Immature natural killer cell (primary cell): ENCODE measurements around the gene UQCRC2. TPM values are rescaled to one million over a fixed set of nuclear protein-coding genes. Genes with fewer than 3 reads are reported as not detected.
"Not testable (repeated sequence)": the region's sequence is repeated elsewhere in the genome, so short reads cannot be mapped to it uniquely, and the experiment has no call there.

Experiments
- DNase-seq, 3 donors: peaks; one replicate each; pipeline ENCODE4 v3.0.0; 2022; ENCODE audit warnings: mixed read lengths in 1 of 3
- H3K27ac Mint-ChIP-seq, 6 donors: one replicate each; pipeline ENCODE4 v1.8.0; 2020; ENCODE audit warnings: mixed read lengths in 6 of 6, mild to moderate bottlenecking in 5 of 6, inconsistent platforms in 4 of 6, moderate library complexity in 3 of 6
- H3K27me3 Mint-ChIP-seq, 3 donors: one replicate each; pipeline ENCODE4 v1.8.0; 2020 to 2021; ENCODE audit warnings: low read depth in 3 of 3, mild to moderate bottlenecking in 3 of 3, mixed read lengths in 3 of 3, moderate library complexity in 3 of 3, inconsistent platforms in 1 of 3
- H3K36me3 Mint-ChIP-seq, 3 donors: one replicate each; pipeline ENCODE4 v1.8.0; 2020; ENCODE audit warnings: mixed read lengths in 3 of 3, inconsistent platforms in 2 of 3, mild to moderate bottlenecking in 2 of 3
- H3K4me1 Mint-ChIP-seq, 2 donors: one replicate each; pipeline ENCODE4 v1.8.0; 2020; ENCODE audit warnings: inconsistent platforms in 2 of 2, mild to moderate bottlenecking in 2 of 2, mixed read lengths in 2 of 2, moderate library complexity in 1 of 2
- H3K4me3 Mint-ChIP-seq, 5 donors: one replicate each; pipeline ENCODE4 v1.8.0; 2020; ENCODE audit warnings: mild to moderate bottlenecking in 5 of 5, mixed read lengths in 5 of 5, inconsistent platforms in 3 of 5, moderate library complexity in 3 of 5
- H3K9me3 Mint-ChIP-seq, 6 donors: one replicate each; pipeline ENCODE4 v1.8.0; 2020; ENCODE audit warnings: mild to moderate bottlenecking in 6 of 6, mixed read lengths in 6 of 6, inconsistent platforms in 4 of 6, moderate library complexity in 3 of 6
- polyA plus RNA-seq, 3 donors: library from polyadenylated mRNA; unstranded; fragments of 300-500 nt; fragmentation: Illumina TruSeq; gene quantifications; one replicate each; pipeline ENCODE4 v1.2.3, GENCODE V29; 2021

The UQCRC2 gene
- polyA plus RNA-seq, result 100 to 1,000 TPM; 147 to 208 (median 195) TPM

GRCh38 chr16:21952793-21953540 is at the start of gene UQCRC2:
UQCRC2 (plus strand) TSS chr16:21953361; CDS start chr16:21953424, 63 bp downstream.
- Mint-ChIP-seq H3K4me1 (peaks cover 59 to 82% of the 10 kb centered on the region in 2 donors), H3K36me3 (peaks cover 0 to 6% (median 4%) of the 10 kb centered on the region in 3 donors), H3K4me3 (peak within 1 kb of the TSS; percentile 98 to 100 (median 99)), H3K9me3 (no peaks in the 10 kb centered on the region), H3K27me3 (peaks cover 10 to 14% (median 11%) of the 10 kb centered on the region in 3 donors), H3K27ac (peak within 1 kb of the TSS; percentile 99 to 100 (median 99))
- peak; percentile 89 to 90 (median 90) for DNase-seq

GRCh38 chr16:21932650-21933049 is 20.5 kb upstream of the UQCRC2 start:
- not testable (repeated sequence) for H3K4me3 Mint-ChIP-seq

GRCh38 chr16:21933316-21933715 is 19.8 kb upstream of the UQCRC2 start:
- H3K4me1 Mint-ChIP-seq, H3K4me3 Mint-ChIP-seq, H3K9me3 Mint-ChIP-seq, H3K36me3 Mint-ChIP-seq, DNase-seq, H3K27ac Mint-ChIP-seq, H3K27me3 Mint-ChIP-seq: not testable (repeated sequence)

More at GRCh38 chr16:21932650-21933049, 20.5 kb upstream of the UQCRC2 start:
- H3K36me3 Mint-ChIP-seq, H3K27me3 Mint-ChIP-seq, DNase-seq, H3K9me3 Mint-ChIP-seq, H3K4me1 Mint-ChIP-seq, H3K27ac Mint-ChIP-seq: not testable (repeated sequence)

GRCh38 chr16:21933790-21934189 is 19.4 kb upstream of the UQCRC2 start:
- H3K36me3 Mint-ChIP-seq, result not testable (repeated sequence)

GRCh38 chr16:21936216-21936615 is 16.9 kb upstream of the UQCRC2 start:
- not testable (repeated sequence) for H3K36me3 Mint-ChIP-seq, H3K4me1 Mint-ChIP-seq, DNase-seq, H3K27ac Mint-ChIP-seq, H3K9me3 Mint-ChIP-seq, H3K4me3 Mint-ChIP-seq, H3K27me3 Mint-ChIP-seq

More at GRCh38 chr16:21933790-21934189, 19.4 kb upstream of the UQCRC2 start:
- not testable (repeated sequence) for H3K27ac Mint-ChIP-seq, DNase-seq, H3K9me3 Mint-ChIP-seq, H3K4me1 Mint-ChIP-seq, H3K27me3 Mint-ChIP-seq, H3K4me3 Mint-ChIP-seq

- Mint-ChIP-seq H3K9me3 (no peaks in the 10 kb centered on the region), H3K4me1 (peaks cover 4 to 8% of the 10 kb centered on the region in 2 donors), H3K36me3 (peaks cover 0 to 2% (median 0%) of the 10 kb centered on the region in 3 donors), H3K4me3 (no peak overlapping the region), H3K27ac (no peak overlapping the region), H3K27me3 (peaks cover 2 to 5% (median 5%) of the 10 kb centered on the region in 3 donors)
- DNase-seq, result no peak
Measured at GRCh38 chr16:21937336-21937829, 15.8 kb upstream of the UQCRC2 start.

- Mint-ChIP-seq H3K27me3 (peaks cover 0 to 2% (median 0%) of the 10 kb centered on the region in 3 donors), H3K9me3 (no peaks in the 10 kb centered on the region), H3K27ac (no peak overlapping the region), H3K36me3 (peaks cover 0 to 12% (median 3%) of the 10 kb centered on the region in 3 donors), H3K4me3 (no peak overlapping the region), H3K4me1 (no peaks in the 10 kb centered on the region)
- DNase-seq, result no peak
Measured at GRCh38 chr16:21940570-21940969, 12.6 kb upstream of the UQCRC2 start.

GRCh38 chr16:21943571-21943970 is 9.6 kb upstream of the UQCRC2 start:
- Mint-ChIP-seq H3K9me3 (no peaks in the 10 kb centered on the region), H3K27me3 (no peaks in the 10 kb centered on the region)
- DNase-seq, result no peak

GRCh38 chr16:21946889-21947635 is 6.1 kb upstream of the UQCRC2 start:
- Mint-ChIP-seq H3K27ac (peak overlapping the region in 3 of 6 donors; percentile 9 to 43 (median 33)), H3K4me1 (peaks cover 21 to 34% of the 10 kb centered on the region in 2 donors)
- no peak for DNase-seq

More at GRCh38 chr16:21943571-21943970, 9.6 kb upstream of the UQCRC2 start:
- no peak overlapping the region for H3K4me3 Mint-ChIP-seq
- no peak overlapping the region for H3K27ac Mint-ChIP-seq
- peaks cover 0 to 12% (median 3%) of the 10 kb centered on the region in 3 donors for H3K36me3 Mint-ChIP-seq
- peaks cover 0 to 8% of the 10 kb centered on the region in 2 donors for H3K4me1 Mint-ChIP-seq

GRCh38 chr16:21949713-21950260 is 3.4 kb upstream of the UQCRC2 start:
- DNase-seq, result no peak
- H3K9me3 Mint-ChIP-seq, result no peaks in the 10 kb centered on the region
- H3K27ac Mint-ChIP-seq, result peak overlapping the region in 5 of 6 donors; percentile 30 to 73 (median 39)
- peak overlapping the region in 1 of 5 donors; percentile 7 for H3K4me3 Mint-ChIP-seq
- H3K27me3 Mint-ChIP-seq, result peaks cover 10 to 14% (median 10%) of the 10 kb centered on the region in 3 donors
- no peaks in the 10 kb centered on the region for H3K36me3 Mint-ChIP-seq
- peaks cover 47 to 58% of the 10 kb centered on the region in 2 donors for H3K4me1 Mint-ChIP-seq

More at GRCh38 chr16:21946889-21947635, 6.1 kb upstream of the UQCRC2 start:
- Mint-ChIP-seq H3K4me3 (no peak overlapping the region), H3K9me3 (no peaks in the 10 kb centered on the region), H3K36me3 (peaks cover 0 to 12% (median 3%) of the 10 kb centered on the region in 3 donors), H3K27me3 (no peaks in the 10 kb centered on the region)

- Mint-ChIP-seq H3K4me3 (peak overlapping the region; percentile 51 to 98 (median 70)), H3K27me3 (peaks cover 10 to 14% (median 10%) of the 10 kb centered on the region in 3 donors), H3K9me3 (no peaks in the 10 kb centered on the region), H3K4me1 (peaks cover 53 to 69% of the 10 kb centered on the region in 2 donors), H3K27ac (peak overlapping the region; percentile 73 to 92 (median 80)), H3K36me3 (no peaks in the 10 kb centered on the region)
- DNase-seq, result peak; percentile 7 to 24 (median 9)
Measured at GRCh38 chr16:21950782-21951521, 2.2 kb upstream of the UQCRC2 start.

- Mint-ChIP-seq H3K27ac (peak overlapping the region; percentile 99 to 100 (median 99)), H3K4me3 (peak overlapping the region; percentile 98 to 100 (median 99)), H3K4me1 (peaks cover 55 to 78% of the 10 kb centered on the region in 2 donors), H3K27me3 (peaks cover 10 to 14% (median 11%) of the 10 kb centered on the region in 3 donors), H3K9me3 (no peaks in the 10 kb centered on the region), H3K36me3 (no peaks in the 10 kb centered on the region)
- DNase-seq, result peak; percentile 71 to 74 (median 72)
Measured at GRCh38 chr16:21952040-21952792, 945 bp upstream of the UQCRC2 start.
